ENCODE results near the gene EDDM13. TPM values are rescaled to one million over a fixed set of nuclear protein-coding genes. Genes with fewer than 3 reads are reported as not detected.

EDDM13 gene
- total and polyA plus RNA-seq, 2 of the 13 experiments (the other 11 are each of a cell fraction or from before 2014, with no cell fraction given): not detected

DNA sequence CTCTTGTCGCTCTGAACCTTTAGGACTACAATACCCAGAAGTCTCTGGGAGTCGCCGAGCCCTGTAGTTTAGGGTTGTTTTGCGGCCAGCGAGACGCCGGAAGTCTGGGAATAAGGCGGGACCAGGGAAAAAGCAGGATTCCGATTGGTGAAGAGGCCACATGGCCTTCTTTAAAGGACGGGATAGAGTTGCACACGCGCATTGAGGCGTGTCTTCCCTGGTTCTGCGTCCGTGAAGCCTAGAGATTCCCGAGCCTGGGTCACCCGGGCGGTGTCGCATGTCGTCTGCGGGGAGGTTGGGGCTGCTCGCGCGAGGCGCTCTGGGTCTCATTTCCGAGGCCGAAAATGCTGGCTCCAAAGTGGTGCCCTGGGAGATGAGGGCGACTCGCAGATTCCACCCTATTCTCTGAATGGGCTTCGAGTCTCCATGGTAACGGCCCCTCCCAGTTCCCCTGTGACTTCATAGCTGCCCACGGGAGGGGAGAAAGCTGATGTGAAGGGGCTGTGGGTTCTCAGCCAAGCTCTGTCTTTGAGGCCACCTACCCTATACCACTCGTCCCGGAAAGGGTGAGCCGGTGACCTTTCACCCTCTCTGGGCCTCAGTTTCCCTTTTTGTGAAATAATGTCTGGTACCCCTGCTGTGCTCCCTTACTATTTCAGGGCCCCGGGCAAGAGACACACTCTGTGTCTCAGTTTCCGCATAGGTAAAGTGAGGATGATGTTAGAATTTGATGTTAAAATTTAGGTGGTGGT is 42.7 kb downstream of the EDDM13 start:
- TSS peak; percentile 87 for BruUV-seq (replicated peaks)
- no peaks in the 10 kb centered on the region for H4K20me1 ChIP-seq (ENCODE audit: insufficient read depth, low read length)
- H3K4me3 ChIP-seq (replicated peaks in 1 of 3; ENCODE audit: insufficient read depth in 1 of 3, low read depth in 2 of 3, low read length in 3 of 3): peak overlapping the region; percentile 81 to 87 (median 82)
- 8% methylated on average over 15 of the region's 37 CpGs for WGBS (ENCODE audit: low lambda C conversion rate)
- in situ Hi-C loops (cut with HindIII; ENCODE audit: extremely low pct_ligation_motif_present, low pct_unique_long_range_greater_than_20kb): loop anchor here (10.0 kb wide), 1 partner anchor 240 kb away; no protein-coding TSS in a partner anchor
- CTCF ChIA-PET (ENCODE audit: low intra/inter-chr PET ratio, low total read pairs): no interaction called here
- H3K36me3 ChIP-seq (replicated peaks in 1 of 2; ENCODE audit: control insufficient read depth in 1 of 2, insufficient read depth in 2 of 2, low read length in 2 of 2): peaks cover 0 to 4% of the 10 kb centered on the region in 2 experiments; a peak in 1 of 5 replicates
- H3K4me1 ChIP-seq (ENCODE audit: insufficient read depth, low read length): peaks cover 50% of the 10 kb centered on the region
- DNase-seq (ENCODE audit: low spot score) (peak; percentile 97), ATAC-seq (peak; percentile 91), FAIRE-seq (peak; percentile 93)
- H3K4me2 ChIP-seq (ENCODE audit: low read depth, low read length): peak overlapping the region; percentile 99
- H3K9ac ChIP-seq (ENCODE audit: insufficient read depth, low read depth, low read length): peak overlapping the region; percentile 94
- peak overlapping the region; percentile 82 for H2AFZ ChIP-seq (ENCODE audit: low read length)
- peak overlapping the region; percentile 96 for H3K27ac ChIP-seq (ENCODE audit: extremely low read length, insufficient read depth, low read length)
- H3K9me3 ChIP-seq (ENCODE audit: low read length): no peaks in the 10 kb centered on the region
- POLR2A ChIA-PET: interaction anchor here (0.7 to 1.5 kb wide), 5 partner anchors 53 to 204 kb away, joined by 3 to 4 read pairs (median 4); partner anchors contain the start of gene ZNF583
- H3K79me2 ChIP-seq (ENCODE audit: insufficient read depth, low read length): no peaks in the 10 kb centered on the region
- no peaks in the 10 kb centered on the region; a peak in 1 of 5 replicates for H3K27me3 ChIP-seq (ENCODE audit: control insufficient read depth in 1 of 2, insufficient read depth in 2 of 2, low read length in 2 of 2)
- intact Hi-C loops (cut with micrococcal nuclease; ENCODE audit: unreplicated experiment): loop anchor here (5.0 kb wide), 1 partner anchor 193 kb away; the partner anchor contains the start of gene ZNF787
- TF ChIP-seq ZMYM3 (CRISPR knock-in tag; IDR thresholded peaks at IDR 0.05) (peak; percentile 59; the same call in 1 of the 2 replicates), MXI1 (IDR thresholded peaks at IDR 0.05; ENCODE audit: borderline replicate concordance, low read depth, low read length) (peak; percentile 70; the same call in 2 of the 3 replicates), MLLT10 (CRISPR knock-in tag; IDR thresholded peaks at IDR 0.05) (no peak), FOXK1 (CRISPR knock-in tag; IDR thresholded peaks at IDR 0.05; ENCODE audit: borderline replicate concordance, low read depth) (0 out of 2 replicates have a peak, but pooled peaks have one; percentile 4), RBM22 (optimal IDR thresholded peaks at IDR 0.05; ENCODE audit: low read length) (no peak), SIN3B (IDR thresholded peaks at IDR 0.05; ENCODE audit: low read length) (peak; percentile 32; the same call in 1 of the 2 replicates), ELF1 (CRISPR knock-in tag; IDR thresholded peaks at IDR 0.05) (peak; percentile 52; the same call in 1 of the 2 replicates), ZNF274 (CRISPR knock-in tag; IDR thresholded peaks at IDR 0.05) (no peak), ZNF326 (CRISPR knock-in tag; IDR thresholded peaks at IDR 0.05; ENCODE audit: borderline replicate concordance) (no peak), GZF1 (CRISPR knock-in tag; IDR thresholded peaks at IDR 0.05) (no peak), RBM39 (IDR thresholded peaks at IDR 0.05; ENCODE audit: low read depth, low read length, poor library complexity, severe bottlenecking) (peak; percentile 38), SPEN (CRISPR knock-in tag; IDR thresholded peaks at IDR 0.05; ENCODE audit: low read depth) (0 out of 2 replicates have a peak, but pooled peaks have one; percentile 12), HCFC1 (IDR thresholded peaks at IDR 0.05; ENCODE audit: low read depth, low read length) (peak; percentile 5; the same call in 1 of the 2 replicates), ZNF143 (CRISPR knock-in tag; IDR thresholded peaks at IDR 0.05) (peak; percentile 82), SALL1 (CRISPR knock-in tag; IDR thresholded peaks at IDR 0.05) (0 out of 2 replicates have a peak, but pooled peaks have one; percentile 28)
- TF ChIP-seq, protein P1, sequence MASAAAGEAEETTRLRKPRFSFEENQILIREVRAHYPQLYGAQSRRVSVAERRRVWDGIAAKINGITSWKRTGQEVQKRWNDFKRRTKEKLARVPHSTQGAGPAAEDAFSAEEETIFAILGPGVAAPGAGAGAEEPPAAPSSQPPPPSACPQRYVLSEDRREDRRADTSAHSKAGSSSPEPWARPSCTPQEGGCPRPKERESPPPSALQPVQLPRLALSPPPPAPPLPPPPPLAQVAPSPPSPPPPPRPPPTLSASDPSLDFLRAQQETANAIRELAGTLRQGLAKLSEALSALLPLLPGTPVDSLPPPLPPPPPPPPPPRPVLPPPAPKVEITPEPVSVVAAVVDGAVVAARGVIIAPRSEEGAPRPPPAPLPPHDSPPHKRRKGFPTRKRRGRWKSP (CRISPR knock-in tag; IDR thresholded peaks at IDR 0.05): 0 out of 2 replicates have a peak, but pooled peaks have one; percentile 15
- TF ChIP-seq, protein P2, sequence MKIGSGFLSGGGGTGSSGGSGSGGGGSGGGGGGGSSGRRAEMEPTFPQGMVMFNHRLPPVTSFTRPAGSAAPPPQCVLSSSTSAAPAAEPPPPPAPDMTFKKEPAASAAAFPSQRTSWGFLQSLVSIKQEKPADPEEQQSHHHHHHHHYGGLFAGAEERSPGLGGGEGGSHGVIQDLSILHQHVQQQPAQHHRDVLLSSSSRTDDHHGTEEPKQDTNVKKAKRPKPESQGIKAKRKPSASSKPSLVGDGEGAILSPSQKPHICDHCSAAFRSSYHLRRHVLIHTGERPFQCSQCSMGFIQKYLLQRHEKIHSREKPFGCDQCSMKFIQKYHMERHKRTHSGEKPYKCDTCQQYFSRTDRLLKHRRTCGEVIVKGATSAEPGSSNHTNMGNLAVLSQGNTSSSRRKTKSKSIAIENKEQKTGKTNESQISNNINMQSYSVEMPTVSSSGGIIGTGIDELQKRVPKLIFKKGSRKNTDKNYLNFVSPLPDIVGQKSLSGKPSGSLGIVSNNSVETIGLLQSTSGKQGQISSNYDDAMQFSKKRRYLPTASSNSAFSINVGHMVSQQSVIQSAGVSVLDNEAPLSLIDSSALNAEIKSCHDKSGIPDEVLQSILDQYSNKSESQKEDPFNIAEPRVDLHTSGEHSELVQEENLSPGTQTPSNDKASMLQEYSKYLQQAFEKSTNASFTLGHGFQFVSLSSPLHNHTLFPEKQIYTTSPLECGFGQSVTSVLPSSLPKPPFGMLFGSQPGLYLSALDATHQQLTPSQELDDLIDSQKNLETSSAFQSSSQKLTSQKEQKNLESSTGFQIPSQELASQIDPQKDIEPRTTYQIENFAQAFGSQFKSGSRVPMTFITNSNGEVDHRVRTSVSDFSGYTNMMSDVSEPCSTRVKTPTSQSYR (CRISPR knock-in tag; IDR thresholded peaks at IDR 0.05; ENCODE audit: borderline replicate concordance): no peak
- TF ChIP-seq, protein P3, sequence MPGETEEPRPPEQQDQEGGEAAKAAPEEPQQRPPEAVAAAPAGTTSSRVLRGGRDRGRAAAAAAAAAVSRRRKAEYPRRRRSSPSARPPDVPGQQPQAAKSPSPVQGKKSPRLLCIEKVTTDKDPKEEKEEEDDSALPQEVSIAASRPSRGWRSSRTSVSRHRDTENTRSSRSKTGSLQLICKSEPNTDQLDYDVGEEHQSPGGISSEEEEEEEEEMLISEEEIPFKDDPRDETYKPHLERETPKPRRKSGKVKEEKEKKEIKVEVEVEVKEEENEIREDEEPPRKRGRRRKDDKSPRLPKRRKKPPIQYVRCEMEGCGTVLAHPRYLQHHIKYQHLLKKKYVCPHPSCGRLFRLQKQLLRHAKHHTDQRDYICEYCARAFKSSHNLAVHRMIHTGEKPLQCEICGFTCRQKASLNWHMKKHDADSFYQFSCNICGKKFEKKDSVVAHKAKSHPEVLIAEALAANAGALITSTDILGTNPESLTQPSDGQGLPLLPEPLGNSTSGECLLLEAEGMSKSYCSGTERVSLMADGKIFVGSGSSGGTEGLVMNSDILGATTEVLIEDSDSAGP (CRISPR knock-in tag; IDR thresholded peaks at IDR 0.05; ENCODE audit: borderline replicate concordance): peak; percentile 68; the same call in 1 of the 2 replicates
